NCI-H146 treated with DMSO at 0.1 percent for 48 hours (cell line): ENCODE data around the gene NFIB.

ENCODE experiments used
- DNase-seq: peaks from one replicate; lab custom pipeline; 2025; ENCODE audit not compliant: unreplicated experiment; lab: John Stamatoyannopoulos, UW

Gene NFIB

DNA sequence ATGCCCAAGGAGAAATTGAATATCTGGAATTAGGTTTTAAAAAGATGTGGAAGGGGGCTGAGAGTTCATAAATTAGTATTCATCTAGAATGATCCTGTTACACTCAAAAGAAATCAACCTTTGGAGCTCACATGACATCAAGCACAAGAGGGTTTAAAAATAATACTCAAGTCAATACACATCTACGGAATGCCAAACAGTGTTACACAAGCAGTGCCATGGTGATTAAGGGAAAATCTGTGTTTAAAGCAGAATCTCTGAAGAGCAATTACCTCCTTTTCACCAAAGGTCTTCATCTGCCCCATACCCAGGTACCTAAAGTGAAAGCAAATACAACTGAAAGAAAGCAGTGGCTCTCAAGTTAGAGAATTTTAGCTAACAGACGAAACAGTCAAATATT lies 261.6 kb downstream of the NFIB start:
- DNase-seq, result no peak

DNA sequence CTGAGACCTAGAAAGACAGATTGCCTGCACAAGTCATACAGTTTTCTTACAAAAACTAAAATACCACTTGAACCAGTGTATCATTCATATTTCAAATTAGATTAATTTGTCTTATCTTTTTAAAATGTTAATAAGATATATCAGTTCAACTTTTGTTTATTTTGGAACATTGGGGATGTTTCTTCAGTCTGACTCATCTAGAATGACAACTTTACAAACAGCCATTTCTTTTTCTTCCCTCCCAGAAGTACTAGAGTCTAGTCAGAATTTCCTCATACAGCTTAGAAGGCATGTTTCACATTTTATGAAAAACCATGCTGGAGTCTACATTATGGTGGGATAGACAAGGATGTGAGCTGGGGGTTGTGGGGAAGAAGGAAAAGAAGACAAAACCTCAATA lies 262.5 kb downstream of the NFIB start:
- no peak for DNase-seq

DNA sequence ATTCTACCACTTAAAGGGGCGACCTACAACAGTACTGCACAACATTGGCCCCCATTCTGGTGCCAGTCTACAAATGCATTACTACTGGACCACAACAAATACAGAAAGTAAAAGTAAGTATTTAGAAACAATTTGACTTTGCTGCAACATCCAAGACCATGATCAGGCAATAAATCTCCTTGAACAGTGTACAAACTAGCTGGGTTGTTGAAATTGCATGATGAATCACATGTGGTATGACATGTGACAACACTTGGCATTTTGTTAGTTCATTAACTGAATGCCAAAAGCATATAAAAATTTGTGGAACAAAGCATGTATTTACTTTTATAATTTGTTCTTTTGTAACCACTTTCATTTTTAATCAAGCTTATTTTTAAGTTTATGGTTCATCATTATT lies 270.5 kb downstream of the NFIB start:
- DNase-seq, result no peak

DNA sequence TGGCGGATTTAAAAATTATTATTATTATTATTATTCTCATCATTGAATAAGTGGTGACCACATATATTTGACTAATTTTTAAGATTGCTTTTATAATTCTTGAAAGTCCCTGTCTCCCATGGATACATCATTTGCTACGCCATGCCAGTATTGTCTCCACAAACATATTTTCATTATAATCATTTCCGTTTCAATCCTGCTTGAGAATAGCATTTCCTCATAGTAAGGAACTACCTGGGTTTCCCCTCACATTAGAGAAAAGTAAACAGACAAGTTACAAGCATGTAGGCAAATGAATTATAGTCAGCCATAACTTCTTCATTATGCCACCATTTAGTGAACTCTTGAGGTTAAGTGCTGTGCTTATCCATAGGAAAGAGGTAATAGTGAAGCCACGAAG lies 276.6 kb downstream of the NFIB start:
- no peak for DNase-seq

DNA sequence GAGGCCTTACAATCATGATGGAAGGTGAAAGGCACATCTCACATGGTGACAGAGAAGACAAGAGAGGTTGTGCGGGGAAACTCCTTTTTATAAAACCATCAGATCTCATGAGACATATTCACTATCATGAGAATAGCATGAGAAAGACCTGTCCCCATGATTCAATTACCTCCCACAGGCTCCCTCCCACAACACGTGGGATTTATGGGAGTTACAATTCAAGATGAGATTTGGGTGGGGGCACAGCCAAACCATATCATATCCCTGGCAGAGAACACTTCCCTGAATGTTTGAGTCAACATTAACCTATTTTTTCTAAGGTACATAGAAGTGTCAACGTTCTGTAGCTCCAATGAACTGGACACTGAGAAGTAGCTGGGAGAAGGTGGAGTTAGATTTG lies 280.9 kb downstream of the NFIB start:
- no peak for DNase-seq
